ENCODE results near the gene ELK4.

DNA sequence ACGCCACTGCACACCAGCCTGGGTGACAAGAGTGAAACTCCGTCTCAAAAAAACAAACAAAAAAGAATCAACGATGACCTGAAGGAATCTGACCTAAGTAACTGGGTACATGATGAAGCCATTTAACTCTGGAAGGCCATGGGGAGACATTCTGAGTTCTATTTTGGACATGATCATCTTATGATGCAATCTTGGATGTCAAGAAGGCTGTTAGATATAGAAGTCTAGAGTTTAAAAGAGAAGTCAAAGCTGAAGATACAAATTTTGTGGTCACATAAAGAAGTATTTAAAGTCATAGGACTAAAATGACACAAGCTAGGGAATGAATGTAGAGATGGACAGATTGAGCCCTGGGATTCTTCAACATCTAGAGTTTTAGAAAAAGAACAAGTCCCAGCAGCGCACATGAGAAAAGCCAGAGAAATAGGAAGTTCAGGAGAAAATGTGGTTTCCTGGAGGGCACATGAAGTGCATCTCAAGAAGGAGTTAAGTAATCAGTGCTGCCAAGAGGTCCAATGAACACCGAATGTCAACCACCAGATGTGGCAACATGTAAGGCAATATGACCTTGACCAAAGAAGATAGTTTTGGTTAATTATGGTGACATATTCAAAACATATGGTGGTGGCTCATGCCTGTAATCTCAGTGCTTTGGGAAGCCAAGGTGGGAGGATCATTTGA, 26.8 kb downstream of the ELK4 start:
- TF ChIP-seq CTCF (IDR thresholded peaks at IDR 0.05) (no peak), POLR2AphosphoS5 (IDR thresholded peaks at IDR 0.05) (no peak), POLR2A (IDR thresholded peaks at IDR 0.05) (no peak)
